ENCODE data around the gene AATF. TPM values are rescaled to one million over a fixed set of nuclear protein-coding genes. Genes with fewer than 3 reads are reported as not detected.

Gene AATF
- total and polyA plus RNA-seq, 2 donors from 2014 or later, result 36.8 to 50.4 TPM

GRCh38 chr17:36975922-36976515, 27.3 kb downstream of the AATF start:
- no peaks in the 10 kb centered on the region for H3K9me3 ChIP-seq (ENCODE audit: control insufficient read depth in 2 of 3, insufficient read depth in 1 of 3, low read length in 3 of 3)
- H3K27ac ChIP-seq (ENCODE audit: low read depth in 2 of 2, low read length in 2 of 2), result no peak overlapping the region
- no peaks in the 10 kb centered on the region for H3K36me3 ChIP-seq (ENCODE audit: control insufficient read depth in 2 of 3, insufficient read depth in 3 of 3, low read length in 3 of 3)
- no peak overlapping the region for H3K9ac ChIP-seq (ENCODE audit: low read length in 3 of 3)
- no peak overlapping the region for H3K4me3 ChIP-seq (ENCODE audit: low read length in 3 of 3)
- TF ChIP-seq, protein P1, sequence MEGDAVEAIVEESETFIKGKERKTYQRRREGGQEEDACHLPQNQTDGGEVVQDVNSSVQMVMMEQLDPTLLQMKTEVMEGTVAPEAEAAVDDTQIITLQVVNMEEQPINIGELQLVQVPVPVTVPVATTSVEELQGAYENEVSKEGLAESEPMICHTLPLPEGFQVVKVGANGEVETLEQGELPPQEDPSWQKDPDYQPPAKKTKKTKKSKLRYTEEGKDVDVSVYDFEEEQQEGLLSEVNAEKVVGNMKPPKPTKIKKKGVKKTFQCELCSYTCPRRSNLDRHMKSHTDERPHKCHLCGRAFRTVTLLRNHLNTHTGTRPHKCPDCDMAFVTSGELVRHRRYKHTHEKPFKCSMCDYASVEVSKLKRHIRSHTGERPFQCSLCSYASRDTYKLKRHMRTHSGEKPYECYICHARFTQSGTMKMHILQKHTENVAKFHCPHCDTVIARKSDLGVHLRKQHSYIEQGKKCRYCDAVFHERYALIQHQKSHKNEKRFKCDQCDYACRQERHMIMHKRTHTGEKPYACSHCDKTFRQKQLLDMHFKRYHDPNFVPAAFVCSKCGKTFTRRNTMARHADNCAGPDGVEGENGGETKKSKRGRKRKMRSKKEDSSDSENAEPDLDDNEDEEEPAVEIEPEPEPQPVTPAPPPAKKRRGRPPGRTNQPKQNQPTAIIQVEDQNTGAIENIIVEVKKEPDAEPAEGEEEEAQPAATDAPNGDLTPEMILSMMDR (IDR thresholded peaks at IDR 0.05; ENCODE audit: borderline replicate concordance, extremely low read depth, insufficient read depth), result no peak
- DNase-seq, result no peak
- H3K4me1 ChIP-seq (ENCODE audit: control insufficient read depth in 2 of 3, insufficient read depth in 2 of 3, low read depth in 1 of 3, low read length in 3 of 3), result peaks cover 2 to 11% (median 2%) of the 10 kb centered on the region in 3 donors
- no peaks in the 10 kb centered on the region for H3K27me3 ChIP-seq (ENCODE audit: control insufficient read depth, insufficient read depth, low read length)
- intact Hi-C loops (cut with DNase I), result no loop called here
- no peak for FAIRE-seq

DNA sequence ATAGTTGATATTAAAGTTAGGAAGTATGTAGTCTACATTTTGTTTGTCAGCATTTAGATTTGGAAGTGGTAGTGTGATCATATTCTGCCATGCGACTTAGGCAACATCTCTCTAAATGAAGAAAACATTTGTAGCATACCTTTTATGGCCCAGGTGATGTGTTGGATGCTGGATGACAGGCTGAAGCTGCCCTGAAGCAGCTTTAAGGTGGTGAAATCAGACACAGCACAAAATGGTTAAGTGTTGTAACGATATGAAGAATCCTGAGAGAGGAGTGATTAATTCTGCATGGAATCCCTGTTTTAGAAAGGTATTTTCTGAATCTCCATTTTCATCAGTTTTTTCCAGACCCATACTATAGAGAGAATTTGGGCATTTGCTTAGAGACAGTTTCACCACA, 28.3 kb downstream of the AATF start:
- H3K9ac ChIP-seq (ENCODE audit: low read length in 3 of 3), result no peak overlapping the region
- no peaks in the 10 kb centered on the region for H3K9me3 ChIP-seq (ENCODE audit: control insufficient read depth in 2 of 3, insufficient read depth in 1 of 3, low read length in 3 of 3)
- no peaks in the 10 kb centered on the region for H3K36me3 ChIP-seq (ENCODE audit: control insufficient read depth in 2 of 3, insufficient read depth in 3 of 3, low read length in 3 of 3)
- no peak for FAIRE-seq
- intact Hi-C loops (cut with DNase I), result no loop called here
- no peak overlapping the region for H3K4me3 ChIP-seq (ENCODE audit: low read length in 3 of 3)
- no peaks in the 10 kb centered on the region for H3K27me3 ChIP-seq (ENCODE audit: control insufficient read depth, insufficient read depth, low read length)
- H3K27ac ChIP-seq (ENCODE audit: low read depth in 2 of 2, low read length in 2 of 2), result no peak overlapping the region
- no peak for DNase-seq
- TF ChIP-seq, protein P1 (IDR thresholded peaks at IDR 0.05; ENCODE audit: borderline replicate concordance, extremely low read depth, insufficient read depth), result no peak
- H3K4me1 ChIP-seq (ENCODE audit: control insufficient read depth in 2 of 3, insufficient read depth in 2 of 3, low read depth in 1 of 3, low read length in 3 of 3), result peaks cover 2 to 6% (median 2%) of the 10 kb centered on the region in 3 donors

- DNase-seq (no peak), FAIRE-seq (no peak)
- H3K36me3 ChIP-seq (ENCODE audit: control insufficient read depth in 2 of 3, insufficient read depth in 3 of 3, low read length in 3 of 3), result no peaks in the 10 kb centered on the region
- TF ChIP-seq, protein P1 (IDR thresholded peaks at IDR 0.05; ENCODE audit: borderline replicate concordance, extremely low read depth, insufficient read depth), result no peak
- intact Hi-C loops (cut with DNase I), result no loop called here
- H3K27me3 ChIP-seq (ENCODE audit: control insufficient read depth, insufficient read depth, low read length), result no peaks in the 10 kb centered on the region
- peaks cover 2 to 5% (median 2%) of the 10 kb centered on the region in 3 donors for H3K4me1 ChIP-seq (ENCODE audit: control insufficient read depth in 2 of 3, insufficient read depth in 2 of 3, low read depth in 1 of 3, low read length in 3 of 3)
- H3K27ac ChIP-seq (ENCODE audit: low read depth in 2 of 2, low read length in 2 of 2), result no peak overlapping the region
- no peak overlapping the region for H3K4me3 ChIP-seq (ENCODE audit: low read length in 3 of 3)
- no peaks in the 10 kb centered on the region for H3K9me3 ChIP-seq (ENCODE audit: control insufficient read depth in 2 of 3, insufficient read depth in 1 of 3, low read length in 3 of 3)
- no peak overlapping the region for H3K9ac ChIP-seq (ENCODE audit: low read length in 3 of 3)
These were observed 28.8 kb downstream of the AATF start for GRCh38 chr17:36977568-36977967.

Data from kidney (tissue), 14 donors.